Colon (tissue), 2 donors: ENCODE data around the gene SPNS2.

Experiments
- FAIRE-seq: peaks from 2 replicates; lab custom pipeline; 2012; peaks lifted over from hg19 to GRCh38; lab: Jason Lieb, UNC
- donor health status: control.
- donor health status: control.

Gene SPNS2

DNA sequence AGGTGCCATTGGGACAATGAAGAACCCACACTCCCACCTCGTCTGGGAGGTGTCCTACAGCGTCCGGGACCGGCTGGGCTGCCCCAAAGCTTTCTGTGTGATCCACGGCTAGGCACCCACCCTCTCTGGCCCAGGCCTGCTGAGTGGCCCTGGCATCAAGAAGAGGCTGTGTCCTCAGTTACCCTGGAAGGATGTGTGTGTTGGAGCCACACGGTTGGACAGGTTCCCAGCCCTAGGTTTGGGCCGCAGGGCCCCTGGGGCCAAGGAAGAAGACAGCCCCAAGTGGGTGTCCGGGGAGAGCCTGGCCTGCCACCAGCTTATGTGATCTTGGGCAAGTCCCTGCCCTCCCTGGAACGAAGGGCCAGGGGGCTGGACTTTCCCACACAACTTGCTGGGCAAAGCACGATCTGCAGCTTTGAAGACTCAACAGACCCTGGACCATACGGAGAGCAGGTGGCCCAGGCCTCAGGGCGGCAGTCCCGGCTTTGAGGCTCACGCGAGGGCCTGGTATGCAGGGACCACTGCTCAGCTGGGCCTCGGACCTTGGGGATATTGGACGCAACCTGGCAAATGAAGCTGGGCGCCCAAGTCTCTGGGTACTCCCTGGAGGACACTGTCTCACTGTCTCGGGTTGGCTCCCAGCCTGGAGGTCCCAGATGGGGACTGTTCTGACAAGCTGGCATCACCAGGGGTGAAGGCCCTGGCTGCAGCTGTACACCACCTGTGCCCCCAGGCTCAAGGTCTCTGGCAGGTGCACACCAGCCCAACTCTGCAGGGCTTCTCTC is 39.0 kb downstream of the SPNS2 start:
- no peak for FAIRE-seq

DNA sequence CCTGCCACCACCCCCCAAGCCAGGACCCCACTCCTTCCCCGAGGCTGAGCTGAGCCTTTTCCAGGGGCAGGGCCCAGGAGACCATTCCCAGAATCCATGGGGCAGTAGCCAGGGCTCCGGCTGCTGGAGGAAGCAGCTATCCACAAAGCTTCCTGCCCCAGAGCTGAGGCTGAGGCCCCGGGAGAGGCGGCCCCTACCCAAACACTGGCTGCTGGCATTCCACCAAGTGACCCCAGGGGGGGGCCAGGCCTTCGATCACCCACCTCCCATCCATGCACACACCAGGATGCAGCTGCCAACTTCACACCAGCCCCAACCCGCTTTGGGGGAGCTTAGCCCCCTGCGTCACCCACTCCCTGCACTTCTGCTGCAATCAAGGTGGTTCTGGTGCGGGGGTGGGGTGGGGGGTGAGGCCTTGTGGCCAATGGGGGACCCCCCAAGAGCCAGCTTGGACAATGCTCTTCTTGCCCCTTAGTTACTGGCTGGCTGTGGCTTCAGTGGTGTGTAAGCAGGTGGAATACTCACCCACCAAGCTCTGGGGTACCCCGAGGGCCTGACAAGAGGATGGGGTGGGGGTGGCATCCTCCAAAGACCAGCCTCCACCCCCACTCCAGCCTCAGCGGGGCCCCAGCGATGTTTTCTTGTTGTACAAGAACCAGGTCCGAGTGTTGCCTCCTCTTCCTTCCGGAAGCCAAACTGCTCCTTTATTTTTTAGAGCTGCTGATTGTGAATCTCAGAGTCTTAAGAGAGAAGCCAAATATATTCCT is 39.7 kb downstream of the SPNS2 start:
- no peak for FAIRE-seq

DNA sequence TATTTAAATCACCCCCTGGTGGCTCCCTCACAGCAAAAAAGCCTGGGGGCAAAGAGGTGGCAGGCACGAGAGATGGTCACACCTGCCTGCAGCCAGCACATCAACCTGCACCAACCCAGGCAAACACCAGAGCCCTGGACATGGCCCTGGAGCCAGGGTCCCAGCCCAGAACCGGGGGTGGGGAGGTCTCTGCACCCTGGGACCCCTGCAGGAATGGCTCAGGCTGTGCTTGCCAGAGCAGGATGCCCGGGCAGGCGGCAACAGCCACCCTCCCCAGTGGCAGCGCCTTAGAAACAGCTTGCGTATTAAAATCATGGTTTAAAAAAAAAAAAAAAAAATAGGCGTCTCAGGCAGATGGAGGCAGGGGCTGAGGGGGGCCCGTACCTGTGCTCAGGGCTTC is 40.3 kb downstream of the SPNS2 start:
- FAIRE-seq = no peak

DNA sequence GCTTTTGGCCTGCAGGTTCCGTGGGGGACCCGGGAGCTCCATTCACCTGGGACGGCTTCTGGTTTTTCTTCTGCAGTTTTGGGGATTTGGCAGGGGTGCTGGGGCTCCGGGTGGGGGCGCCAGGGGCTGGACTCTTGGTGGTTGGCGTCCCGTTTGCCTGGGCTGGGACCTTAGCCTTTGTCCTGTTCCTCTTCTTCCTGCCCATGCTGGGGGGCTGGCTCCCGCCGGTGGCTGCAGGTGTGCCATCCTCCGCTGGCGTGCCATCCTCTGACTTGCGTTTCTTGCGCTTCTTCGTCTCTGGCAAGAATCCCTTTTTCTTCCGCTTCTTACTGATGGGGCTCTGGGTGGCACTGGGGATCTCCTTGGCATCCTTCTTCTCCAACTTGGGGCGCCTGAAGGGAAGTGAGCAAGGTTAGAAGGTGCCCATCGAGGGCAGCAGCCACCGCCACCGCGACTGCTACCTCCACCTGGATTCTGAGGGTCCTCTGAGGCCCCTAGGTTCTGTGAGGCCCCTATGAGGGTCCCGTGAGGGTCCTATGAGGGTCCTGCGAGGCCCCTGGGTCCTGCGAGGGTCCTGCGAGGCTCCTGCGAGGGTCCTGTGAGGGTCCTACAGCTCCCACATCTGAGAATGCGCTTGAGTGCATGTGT is 41.0 kb downstream of the SPNS2 start:
- FAIRE-seq = no peak

DNA sequence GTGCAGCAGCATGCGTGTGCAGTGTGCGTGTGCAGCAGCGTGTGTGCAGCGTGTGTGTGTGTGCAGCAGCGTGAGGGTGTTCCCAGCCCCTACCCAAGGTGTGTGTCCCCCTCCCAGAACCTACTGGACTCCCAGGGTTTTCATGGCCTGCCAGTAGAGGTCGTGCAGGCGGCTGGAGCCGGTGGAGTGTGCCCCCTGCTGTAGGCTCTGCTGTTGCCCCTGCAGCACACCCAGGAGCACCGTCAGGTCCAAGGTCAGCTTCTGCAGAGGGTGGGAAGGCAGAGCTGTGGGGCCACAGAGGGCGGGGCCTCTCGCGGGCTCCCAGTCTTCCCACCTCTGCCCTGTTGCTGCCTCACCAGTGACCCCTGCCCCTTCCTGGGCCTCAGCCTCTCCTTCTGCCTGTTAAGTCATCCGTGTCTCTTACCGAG is 41.6 kb downstream of the SPNS2 start:
- no peak for FAIRE-seq

DNA sequence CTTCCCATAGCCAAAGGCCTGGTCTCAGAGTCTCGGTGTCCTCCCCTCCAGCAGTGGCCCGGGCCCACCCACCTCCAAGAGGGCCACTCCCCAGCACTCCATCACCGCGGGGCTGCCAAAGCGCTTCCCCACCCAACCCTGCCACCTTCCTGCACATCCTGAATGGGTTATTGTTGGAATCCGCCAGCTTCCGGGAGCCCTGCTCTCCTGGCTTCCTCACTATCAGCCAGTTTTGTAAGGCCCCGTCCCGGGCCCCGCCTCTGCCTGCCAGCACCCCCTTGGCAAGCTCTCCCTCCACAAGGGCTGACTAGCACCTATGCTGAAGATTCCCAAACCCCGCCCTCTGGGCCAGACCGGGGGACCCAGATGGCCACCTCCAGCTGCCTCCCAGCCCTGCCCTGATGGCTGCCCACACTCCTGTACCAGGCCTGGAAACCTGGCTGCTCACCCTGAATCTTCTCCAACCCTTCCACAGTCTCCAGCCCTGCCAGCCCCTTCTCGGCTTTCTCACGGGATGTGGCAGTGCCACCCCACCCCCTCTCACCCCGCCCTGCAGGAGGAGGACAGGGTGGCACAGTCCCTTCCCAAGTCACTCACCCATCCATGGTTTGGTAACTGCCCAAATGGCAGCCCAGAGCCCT is 42.1 kb downstream of the SPNS2 start:
- FAIRE-seq = no peak

DNA sequence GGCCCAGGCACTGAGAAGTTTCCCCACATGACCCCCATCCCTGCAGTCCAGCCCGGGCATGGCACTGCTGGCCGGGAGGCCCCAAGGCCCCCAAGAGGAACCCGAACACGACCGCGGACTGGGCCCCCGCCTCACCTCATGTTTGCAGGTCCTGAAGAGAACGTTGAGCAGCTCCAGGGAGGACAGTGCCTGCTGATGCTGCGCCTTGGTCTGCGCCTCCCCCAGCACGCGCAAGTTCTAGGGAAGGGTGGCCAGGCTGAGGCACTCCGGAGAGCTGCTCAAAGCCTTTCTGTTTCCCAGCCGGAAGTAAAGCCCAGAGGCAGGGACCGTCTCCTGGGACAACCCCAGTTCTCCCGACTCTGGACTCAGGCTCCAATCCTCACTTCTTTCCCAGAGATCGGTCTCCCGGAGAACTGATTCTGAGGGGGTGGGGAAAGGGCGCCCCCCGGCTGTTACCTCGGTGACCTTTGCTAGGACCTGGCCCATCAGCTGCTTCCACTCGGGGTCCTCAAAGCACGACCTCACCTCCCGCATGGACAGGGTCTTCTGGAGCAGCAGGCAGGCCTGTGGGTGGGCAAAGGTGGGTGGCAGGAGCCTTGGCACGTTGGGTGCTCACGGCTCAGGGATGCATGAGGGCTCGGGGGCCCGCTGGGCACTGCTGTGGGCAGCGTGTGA is 42.8 kb downstream of the SPNS2 start:
- FAIRE-seq = no peak

DNA sequence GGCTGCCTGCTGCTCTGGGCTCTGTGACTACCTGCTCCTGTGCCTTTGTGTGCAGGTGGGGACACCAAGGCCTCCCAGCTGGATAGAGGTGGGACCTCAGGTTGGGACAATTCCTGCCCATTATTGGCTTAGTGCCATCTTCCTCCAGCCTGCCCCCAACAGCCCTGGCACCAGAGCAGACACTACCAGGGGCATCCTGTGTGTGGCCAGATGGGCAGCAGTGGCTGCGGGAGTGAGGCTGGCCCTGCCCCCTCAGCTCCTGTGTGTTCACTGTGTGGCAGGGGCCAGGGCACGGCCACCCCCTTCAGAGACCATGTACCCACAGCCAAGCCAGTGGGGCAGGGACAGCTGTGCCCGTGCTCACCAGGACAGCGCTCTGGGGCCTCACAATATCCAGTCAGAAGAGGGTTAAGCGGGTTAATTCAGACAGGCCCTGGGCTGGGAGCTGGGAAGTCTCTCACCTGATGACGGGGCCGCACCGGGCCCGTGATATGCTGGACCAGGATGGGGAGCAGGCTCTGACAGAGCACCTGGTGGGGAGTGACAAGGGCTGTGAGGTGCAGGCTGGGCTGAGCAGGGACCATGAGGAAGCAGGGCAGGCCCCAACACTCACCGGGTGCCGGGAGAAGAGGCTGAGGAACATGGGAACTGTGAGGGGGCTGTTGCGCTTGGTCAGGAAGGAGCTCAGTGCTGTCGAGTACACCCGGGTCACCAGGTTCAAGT is 43.5 kb downstream of the SPNS2 start:
- no peak for FAIRE-seq

DNA sequence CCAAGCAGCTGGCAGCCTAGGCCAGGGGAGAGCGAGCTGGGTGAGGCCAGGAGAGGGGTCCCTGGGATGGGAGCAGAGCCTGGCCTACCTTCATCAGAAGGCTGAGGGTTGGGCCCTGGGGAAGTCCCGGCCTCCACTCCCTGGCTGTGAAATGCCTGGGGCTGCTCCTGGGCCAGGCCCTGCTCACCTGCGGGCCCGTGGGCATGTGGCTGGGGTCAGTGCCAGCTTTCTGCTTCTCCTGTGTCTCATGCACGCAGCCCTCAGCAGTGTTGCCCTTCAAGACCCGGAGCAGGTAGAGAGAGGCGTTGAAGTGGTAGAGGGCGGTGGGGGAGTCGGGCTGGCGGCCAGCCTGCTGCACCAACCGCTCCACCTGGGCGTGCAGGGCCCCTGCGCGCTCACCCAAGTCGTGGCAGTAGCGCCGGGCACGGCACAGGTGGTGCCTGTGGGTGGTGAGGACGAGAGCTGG is 44.1 kb downstream of the SPNS2 start:
- no peak for FAIRE-seq

DNA sequence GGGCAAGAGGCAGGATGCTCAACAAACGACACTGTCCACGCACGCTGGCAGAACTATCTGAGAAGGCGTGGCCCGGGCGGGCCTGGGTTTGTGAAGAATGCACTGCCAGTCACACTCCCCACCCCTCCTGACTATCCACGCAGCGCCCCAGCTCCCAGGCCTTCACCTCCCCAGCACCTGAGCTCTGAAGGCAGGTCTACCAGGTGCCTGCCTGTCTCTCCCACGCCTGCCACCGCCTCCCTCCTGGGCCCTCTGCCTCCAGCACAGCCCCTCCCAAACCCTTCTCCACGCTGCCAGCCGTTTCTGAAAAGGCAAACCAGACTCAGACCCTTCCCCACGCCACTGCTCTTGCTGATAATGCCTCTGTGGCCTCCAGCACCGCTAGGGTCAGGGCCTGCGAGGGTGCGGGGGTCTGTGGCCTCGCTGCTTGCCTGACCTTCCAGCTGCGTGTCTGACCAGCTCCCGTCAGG is 44.9 kb downstream of the SPNS2 start:
- no peak for FAIRE-seq

DNA sequence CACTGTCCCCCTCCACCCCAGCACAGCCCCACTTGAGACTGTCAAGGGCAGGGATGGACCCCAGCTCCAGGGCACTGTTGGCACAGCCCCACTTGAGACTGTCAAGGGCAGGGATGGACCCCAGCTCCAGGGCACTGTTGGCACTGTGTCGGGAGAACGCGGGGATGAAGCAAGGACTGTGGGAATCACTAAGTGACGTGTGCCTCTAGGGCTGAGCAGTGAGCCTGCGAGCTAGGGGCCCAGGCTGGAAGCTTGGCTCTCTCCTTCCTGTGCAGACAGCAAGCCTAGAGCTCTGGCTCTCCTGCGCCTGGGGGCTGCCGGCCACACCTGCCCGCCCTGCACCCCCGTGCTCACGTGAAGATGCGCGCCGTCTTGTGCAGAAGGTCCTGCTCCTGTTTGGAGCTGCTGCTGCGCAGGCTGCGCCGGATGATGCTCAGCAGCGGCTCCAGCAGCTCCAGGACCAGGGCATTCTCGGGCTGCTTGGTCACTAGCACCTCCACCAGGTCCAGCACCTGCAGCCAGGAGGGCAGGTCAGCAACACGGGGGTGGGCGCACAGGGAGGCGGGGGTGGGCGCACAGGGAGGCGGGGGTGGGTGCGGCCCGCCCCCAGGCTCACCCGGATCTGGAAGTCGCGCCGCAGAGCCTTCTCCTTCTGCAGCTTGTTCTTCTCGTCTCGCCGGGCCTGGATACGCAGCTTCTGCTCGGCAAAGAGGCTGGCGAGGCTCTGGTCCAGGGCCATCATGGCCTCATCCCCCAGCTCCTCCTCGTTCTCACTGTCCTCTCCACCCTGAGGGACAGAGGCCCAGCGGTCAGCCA is 45.7 kb downstream of the SPNS2 start:
- FAIRE-seq = no peak

DNA sequence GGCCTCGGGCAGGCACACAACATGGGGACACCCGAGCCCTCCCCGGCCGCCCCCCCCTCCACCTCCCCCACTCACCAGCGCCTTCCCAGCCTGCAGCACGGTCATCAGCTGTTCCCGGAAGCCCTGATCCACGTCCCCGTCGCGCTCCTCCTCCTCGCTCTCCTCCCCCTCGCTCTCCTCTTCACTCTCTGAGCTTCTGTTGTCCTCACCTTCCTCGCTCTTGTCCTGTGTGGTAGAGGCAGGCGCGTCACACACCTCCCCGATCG is 46.2 kb downstream of the SPNS2 start:
- FAIRE-seq = no peak

DNA sequence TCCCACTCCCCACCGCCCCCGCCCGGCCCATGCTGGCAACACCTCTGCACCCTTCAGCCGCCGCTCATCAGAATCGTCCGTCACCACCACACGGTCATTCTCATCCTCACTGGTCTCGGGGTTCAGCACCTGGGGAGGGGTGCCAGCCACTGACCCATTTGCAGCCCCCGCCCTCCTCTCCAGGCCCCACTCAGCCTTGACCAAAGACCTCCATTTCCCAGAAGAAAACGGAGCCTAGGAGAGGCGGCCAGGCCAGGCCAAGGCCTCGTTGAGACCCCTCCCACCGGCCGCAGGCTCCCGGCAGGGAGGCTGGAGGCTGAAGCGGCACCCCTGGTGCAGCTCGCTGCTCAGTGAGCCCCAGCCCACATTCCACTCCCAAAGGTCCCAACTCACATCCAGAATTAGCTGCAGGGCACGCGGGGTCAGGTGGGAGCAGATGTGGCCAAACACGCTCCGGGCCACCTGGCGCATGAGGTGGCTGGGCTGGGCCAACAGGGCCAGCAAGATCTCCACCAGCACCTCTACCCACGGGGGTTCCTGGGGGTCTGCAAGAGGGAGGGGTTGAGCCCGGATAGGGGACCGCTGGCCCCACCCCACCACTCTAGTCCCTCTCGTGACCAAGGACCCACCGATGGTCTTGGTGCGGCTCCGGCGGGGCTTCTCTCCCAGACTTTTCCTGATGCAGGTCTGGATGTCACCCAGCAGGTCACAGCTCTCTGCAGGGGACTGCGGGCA is 46.7 kb downstream of the SPNS2 start:
- FAIRE-seq = no peak

DNA sequence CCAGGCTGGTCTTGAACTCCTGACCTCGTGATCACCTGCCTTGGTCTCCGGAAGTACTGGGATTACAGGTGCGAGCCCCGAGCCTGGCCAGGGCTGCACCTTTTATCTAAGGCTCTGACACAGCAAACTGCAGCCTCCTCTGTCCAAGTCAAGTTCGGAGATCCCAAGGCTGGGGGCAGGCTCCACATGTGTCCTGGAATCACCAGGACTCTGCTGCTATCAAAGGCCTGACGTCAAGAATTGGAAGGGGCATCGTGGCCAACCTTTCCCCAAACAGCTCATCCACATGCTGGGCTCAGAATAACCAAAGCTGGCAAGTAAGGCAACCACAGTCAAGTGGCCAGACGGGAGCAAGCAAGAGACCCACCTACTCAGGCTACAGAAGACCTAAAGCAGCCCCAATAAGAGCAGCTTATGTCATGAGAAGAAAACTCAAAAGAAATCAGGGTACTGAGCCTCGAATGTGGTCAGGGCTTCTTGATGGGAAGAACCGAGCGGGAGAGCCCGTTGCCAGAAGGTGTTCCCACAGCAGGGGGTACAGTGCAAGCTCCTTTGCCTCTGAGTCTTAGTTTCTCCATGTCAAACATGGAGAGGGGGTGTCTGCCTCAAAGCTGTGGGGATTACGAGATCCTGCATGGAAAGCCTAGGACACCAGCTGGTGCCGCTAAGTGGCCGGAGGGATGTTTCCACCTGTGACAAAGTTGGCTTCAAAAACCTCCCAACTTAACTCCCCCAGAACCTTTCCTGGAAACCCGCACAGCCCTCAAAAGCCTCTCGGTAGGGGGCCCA is 48.6 kb downstream of the SPNS2 start:
- FAIRE-seq = no peak

DNA sequence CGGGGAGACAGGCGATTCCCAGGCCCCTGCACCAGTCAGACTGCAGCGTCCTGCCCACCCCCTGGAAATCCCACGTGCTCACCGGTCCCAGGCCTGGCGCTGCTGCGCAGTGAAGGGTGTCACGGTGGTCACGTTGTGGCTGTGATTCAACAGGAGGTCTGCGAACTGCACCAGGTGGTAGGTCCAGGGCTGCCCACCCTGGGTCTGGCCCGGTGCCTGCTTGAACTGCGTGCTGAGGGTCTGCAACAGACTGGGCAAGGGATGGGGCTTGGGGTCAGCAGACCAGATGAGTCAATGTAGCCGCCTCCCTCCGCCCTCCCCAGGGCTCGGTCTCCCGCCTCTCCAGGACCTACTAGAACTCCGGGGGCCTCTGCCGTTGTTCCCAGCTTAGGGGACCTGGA is 49.4 kb downstream of the SPNS2 start:
- FAIRE-seq = no peak

DNA sequence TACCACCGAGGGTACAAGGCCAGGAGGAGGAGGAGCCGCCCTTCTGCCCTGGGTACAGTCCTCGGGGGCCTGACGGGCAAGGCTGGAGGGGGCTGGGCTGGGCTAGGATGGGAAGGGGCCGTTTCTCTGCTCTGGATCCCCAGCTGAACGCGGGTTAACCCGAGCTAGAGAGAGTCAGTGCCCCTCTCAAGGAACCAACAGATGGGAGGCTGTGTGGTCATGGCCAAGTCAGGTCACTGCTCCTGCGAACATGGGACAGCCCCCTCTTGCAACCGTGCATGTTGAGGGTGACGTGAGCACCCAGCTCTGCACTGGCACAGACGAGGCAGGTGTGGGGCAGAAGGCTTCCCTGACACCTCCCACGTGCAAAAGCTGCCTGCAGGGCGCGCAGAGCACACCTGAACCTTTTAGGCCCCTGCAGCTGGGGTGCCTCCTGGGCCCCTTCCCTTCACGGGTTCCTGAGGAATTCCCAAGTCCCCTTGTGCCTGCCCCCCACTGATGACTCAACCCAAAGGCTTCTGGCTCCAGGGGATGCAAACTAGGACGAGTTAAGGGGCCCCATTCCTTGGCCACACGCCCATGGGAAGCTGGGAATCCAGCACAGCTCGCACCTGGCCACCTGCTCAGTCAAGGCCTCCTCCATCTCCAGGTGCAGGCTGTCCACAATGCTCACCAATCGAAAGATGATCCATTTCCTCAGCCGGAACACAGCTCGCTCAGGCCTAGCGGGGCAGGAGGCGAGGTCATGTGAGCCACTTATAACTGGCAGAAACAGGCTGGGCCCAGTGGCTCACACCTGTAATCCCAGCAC is 50.2 kb downstream of the SPNS2 start:
- no peak for FAIRE-seq

DNA sequence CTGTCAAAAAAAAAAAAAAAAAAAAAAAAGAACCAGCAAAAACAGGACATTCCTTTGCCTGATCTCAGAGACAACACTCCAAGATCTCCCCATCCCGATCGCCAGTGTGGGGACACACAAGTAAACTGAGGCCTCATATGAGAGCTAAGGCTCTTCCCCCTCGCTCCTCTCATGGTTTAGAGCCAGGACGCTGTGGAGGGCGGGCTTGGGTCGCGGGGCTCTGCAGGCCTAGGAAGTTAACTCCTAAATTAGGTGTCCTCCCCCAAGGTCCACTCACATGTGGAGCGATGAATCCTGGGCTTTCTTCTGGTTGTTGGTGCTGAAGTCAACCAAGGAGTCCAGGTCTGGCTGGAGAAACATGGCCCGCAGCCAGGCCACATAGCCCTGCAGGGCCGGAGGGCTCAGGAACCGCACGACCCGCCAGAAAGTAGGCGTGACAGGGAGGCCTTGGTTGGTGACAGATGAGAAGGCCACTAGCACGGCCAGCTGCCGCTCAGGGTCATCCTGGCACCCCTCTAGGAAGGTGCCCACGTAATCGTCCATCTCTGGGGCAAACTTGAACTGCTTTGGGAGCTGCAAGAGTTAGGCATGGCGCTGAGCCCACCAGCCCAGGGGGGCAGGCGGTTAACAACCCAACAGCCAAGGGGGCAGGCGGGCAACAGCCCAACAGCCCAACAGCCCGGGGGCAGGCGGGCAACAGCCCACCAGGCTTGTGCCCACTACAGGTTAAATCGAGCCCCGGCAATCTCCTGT is 51.3 kb downstream of the SPNS2 start:
- no peak for FAIRE-seq
